AG20443 (cell line): ENCODE measurements around the gene PEAR1.
A peak's percentile ranks its signal among the peaks of the same experiment; 100 is the strongest.

Experiments used
- DNase-seq: peaks from one replicate; pipeline ENCODE4 v3.0.0; 2012; ENCODE audit warnings: low spot score, mixed read lengths

PEAR1 gene, protein sequence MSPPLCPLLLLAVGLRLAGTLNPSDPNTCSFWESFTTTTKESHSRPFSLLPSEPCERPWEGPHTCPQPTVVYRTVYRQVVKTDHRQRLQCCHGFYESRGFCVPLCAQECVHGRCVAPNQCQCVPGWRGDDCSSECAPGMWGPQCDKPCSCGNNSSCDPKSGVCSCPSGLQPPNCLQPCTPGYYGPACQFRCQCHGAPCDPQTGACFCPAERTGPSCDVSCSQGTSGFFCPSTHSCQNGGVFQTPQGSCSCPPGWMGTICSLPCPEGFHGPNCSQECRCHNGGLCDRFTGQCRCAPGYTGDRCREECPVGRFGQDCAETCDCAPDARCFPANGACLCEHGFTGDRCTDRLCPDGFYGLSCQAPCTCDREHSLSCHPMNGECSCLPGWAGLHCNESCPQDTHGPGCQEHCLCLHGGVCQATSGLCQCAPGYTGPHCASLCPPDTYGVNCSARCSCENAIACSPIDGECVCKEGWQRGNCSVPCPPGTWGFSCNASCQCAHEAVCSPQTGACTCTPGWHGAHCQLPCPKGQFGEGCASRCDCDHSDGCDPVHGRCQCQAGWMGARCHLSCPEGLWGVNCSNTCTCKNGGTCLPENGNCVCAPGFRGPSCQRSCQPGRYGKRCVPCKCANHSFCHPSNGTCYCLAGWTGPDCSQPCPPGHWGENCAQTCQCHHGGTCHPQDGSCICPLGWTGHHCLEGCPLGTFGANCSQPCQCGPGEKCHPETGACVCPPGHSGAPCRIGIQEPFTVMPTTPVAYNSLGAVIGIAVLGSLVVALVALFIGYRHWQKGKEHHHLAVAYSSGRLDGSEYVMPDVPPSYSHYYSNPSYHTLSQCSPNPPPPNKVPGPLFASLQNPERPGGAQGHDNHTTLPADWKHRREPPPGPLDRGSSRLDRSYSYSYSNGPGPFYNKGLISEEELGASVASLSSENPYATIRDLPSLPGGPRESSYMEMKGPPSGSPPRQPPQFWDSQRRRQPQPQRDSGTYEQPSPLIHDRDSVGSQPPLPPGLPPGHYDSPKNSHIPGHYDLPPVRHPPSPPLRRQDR

DNA sequence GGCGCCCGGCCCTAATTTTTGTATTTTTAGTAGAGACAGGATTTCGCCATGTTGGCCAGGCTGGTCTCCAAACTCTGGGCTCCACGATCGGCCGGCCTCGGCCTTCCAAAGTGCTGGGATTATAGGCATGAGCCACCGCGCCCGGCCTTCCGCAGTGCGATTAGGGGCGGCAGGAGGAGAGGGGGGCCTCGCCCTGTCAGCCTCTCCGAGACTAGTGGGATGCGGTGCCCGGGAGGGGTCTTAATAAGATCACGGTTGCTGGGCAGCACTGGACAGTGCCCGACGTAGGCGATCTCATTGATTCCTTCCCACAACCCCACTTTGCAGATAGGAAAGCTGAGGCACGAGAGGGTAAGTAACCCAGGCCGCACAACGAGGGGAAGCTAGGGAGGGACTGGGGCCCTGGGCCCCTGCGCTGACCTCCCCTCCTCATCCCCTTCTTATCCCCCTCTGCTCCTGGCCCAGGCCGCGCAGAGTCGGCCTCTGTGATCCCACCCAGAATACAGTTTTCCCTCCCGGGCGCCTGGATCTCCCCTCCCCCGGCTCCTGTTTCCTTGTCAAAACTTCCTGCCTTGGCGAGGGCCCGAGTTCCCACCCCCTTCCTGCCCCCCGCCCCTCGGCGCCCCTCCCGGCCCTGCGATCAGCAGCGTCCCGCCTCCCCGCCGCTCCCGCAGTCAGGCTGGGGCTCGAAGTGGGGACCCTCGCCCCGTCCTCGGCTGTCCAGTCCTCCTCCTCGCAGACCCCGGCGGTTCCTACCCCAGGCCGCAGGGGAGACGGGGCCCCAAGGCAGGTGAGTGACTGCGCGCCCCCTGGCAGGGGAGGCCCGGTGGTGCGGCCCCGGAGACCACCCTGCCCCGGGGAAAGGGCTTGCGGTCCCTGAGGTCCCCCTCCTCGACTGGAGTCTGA lies at the start of gene PEAR1:
Gene PEAR1 (plus strand): TSS at position 671 of the 906 bp plus-strand sequence. CDS start 10,209 bp downstream, outside the sequence.
- DNase-seq = no peak

DNA sequence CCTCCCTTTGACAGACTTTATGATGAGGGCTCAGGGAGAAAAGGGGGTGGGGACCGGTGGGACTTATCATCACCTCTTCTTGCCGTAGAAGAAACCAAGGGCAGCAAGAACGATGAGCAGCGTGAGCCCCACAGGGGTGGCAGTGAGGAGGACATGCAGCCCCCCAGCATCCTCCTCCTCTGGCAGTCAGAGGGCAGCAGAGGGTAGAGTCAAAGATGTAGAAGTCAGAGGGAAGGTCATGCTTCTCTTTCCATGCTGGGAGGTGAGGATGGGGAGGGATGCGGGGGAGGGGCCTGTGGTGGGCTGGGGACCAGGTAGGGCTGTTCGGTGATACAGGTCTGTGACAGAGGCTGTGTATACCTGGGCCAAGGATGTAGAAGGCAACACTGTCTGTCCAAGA lies 49.4 kb upstream of the PEAR1 start:
- no peak for DNase-seq

DNA sequence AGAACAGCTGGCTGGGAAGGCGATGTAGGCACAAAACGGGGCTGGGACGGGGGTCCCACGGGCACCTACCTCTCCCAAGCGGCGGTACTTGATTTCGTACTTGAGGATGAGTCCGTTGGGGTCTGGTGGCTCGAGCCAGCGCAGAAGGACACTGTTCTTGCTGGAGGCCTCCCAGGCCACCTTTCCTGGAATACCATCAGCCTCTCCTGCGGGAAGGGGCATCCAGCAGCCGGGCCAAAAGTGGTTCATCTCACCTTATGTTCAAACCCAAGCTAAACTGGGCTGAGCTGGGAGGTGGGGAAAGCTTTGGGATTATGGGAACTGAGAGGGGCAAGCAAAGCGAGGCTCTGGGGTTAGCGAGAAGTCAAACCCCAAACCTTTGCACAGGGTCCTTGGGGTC lies 48.9 kb upstream of the PEAR1 start:
- no peak for DNase-seq

DNA sequence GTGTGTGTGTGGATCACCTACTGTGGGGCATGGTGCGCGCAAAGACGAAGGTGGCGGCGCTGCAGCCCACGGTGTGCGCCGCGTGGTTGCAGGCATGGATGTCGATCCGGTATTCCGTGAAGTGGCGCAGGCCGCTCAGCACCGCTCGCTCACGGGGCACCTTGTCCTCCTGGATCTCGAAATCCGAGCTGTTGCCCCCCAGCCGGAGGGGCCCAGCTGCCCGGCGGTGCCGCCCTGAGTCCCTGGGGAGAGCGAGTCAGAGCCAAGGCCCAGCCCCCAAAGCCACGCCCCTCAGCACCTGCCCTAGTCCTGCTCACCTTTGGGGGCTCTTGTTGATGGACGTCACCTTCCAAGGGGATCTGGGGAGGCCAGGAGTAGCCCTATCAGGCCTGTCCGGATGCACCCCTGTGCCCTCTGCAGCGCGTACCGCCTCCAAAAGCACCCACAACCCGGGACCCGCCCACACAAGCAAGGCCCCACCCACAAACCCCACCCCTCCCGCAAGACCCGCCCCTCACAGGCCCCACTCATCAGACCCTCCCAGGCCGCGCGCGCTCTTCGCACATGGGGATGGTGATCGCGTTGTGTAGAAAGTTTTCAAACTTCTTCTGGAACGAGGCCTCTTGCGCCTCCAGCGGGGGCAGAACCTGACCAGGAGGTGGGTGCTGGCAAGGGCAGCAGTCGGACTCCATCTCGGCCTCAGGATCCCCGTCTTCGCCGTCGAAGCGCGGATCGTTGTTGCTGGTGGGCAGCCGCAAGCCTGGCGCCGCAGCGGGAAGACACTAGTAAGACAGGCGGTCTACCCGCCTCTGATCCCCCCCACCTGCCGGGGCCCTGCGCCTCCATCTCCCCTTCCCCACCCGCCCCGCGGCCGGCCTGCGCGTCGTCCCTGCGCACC lies 48.2 kb upstream of the PEAR1 start:
- DNase-seq = peak; percentile 33

DNA sequence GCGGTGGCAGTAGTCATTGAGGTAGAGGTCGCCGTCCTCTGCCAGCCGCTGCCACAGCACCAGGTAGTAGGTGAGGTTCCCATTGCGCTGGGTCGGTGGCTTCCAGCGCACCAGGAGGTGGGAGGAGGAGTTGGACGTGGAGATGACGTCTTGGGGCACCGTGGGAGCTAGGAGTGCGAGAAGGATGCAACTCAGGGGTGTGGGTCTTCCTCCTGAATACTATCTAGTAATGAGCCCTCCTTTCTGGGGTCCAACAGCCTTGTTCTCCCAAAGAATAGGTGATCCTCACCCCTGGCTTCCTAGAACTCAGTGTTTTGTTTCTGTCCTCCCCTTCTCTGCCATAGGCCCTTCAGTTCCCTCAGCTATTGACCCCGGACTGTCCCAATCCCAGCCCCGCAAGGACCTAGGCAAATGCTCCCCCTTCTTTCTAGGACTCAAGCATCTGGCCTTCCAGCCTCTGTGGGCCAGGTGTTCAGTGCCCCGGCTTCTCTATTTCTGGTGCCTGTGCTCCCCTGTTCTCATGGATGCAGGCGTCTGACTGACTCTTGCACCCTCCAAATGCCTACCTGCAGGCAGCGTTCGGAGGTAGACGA lies 47.5 kb upstream of the PEAR1 start:
- no peak for DNase-seq

DNA sequence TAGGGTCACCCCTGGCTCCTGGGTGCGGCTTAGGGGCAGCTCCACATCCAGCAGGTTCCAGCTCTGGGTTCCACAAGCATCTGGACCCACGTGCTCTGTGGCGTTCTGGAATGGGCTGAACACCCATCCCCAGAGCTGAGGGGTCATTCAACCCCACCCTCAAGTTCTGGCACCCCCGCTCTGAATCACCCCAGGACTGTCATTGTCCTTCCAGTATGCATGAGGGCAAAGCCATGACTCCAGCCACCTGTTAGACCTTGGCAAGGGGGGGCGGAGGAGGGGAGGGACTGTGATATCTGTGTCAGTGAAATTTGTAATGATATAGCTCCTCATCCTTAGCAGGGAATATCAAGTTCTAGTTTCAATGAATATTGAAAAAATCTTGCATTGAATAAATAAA lies 46.9 kb upstream of the PEAR1 start:
- no peak for DNase-seq

DNA sequence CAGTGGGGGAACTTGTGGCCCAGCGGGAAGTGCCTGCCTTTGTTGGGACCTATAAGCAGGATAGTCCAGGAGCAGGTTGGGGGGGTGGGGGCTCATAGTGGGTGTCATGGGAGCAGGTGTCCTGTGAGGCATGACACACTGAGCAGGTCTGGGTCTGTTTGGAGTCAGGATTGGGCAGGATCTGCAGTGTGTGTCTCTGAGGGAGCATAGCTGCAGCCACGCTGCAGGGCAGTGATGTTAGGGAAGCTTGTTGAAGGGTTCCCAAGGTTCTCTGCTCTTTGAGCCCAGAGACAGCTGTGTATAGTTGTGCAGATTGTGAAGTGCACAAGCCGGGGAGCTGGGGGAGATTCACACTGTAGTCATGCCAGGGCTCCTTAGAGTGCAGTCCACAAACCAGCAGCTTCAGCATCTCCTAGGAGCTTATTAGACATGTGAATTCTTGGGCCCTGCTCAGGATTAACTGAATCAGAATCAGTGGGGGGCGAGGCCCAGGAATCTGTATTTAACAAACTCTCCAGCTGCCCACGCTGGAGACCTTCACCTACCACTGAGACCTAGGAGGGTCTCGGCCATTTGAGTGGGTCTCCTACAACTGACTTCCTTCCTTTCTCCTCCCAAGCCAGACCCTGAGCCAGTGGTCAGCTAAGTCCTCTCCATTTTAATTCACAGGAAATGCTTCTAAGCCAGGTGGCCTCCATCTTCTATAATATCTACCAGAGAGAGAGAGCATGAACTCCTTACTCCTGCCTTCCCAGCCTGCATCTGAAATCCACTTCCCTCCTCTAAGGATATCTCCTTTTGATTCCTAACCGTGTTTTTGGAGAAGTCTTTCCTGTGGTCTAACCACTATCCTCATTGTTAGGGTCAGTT lies 45.7 kb upstream of the PEAR1 start:
- DNase-seq = no peak

DNA sequence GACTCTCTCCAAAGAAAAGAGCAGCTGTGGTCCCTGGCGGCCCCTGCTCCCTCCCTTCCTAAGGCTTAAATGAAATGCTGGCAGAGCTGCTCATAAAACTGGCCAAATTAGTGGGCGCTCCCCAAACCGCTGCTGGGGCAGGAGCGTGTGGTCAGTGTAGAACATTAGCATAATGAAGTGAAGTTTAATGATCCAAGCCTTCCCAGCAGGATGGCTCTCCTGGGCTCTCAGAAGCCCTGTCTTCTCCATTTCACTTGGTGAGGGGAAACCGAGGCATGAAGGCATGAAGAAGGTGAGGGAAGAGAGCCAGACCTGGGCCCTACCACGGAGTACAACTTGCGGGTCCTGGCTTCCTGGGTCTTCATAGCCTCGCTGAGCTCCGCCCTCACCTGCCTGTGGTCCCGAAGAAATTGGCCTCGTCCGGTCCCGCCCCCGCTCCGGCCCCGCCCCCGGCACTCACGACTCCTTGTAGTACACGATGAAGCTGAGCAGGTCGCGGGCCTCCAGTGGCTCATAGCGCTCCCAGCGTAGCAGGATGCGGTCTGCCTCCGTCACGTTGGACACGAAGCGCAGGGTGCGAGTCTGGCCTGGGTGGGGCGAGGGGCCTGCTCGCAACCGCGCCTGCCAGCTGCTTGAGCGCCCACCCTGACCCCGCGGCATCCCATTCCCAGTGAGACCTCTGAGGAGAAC lies 44.9 kb upstream of the PEAR1 start:
- no peak for DNase-seq

DNA sequence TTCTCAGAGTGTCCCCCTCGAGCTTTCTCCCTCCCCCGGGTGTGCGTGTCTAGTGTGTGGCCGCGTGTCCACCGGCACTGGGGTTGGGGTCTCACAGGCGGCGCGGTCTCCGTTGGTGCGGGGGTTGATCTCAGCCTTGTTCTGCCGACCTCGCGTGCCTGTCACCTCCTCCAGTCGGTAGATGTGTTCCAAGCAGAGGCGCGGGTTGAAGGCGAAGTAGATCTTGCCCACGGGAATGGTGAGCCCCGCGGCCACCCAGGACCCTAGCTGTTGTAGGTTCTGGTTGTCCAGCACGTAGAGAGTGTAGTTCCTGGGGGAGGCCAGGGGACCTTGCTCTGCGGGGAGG lies 44.4 kb upstream of the PEAR1 start:
- no peak for DNase-seq

DNA sequence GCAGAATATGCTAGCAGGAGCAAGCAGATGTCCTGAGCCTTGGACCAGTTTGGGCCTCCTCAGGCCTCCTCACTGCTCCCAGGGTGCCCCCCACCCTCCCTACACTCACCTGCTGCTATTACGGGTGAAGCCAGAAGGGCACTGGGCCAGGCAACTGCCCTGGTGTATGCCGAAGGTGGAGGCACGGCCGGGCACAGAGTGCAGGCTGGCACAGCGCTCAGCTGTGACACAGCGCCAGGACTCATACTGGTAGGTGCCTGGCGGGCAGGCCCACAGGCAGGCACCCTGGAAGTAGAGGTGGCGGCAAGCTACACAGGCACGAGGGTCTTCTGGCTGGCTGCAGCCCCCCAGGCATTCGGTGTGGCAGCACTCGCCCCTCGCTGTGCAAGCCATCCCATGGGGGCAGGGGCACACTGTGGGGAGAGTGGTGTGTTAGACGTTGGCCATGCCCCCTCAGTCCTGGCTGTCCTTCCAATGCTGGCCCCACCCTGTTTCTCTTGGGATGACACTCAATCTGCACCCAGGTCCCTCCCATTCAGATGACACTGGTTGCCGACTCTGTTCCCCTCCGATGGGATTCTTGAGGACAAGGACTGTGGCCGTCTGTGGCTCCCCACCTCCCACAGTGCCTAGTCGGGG lies 41.6 kb upstream of the PEAR1 start:
- no peak for DNase-seq

DNA sequence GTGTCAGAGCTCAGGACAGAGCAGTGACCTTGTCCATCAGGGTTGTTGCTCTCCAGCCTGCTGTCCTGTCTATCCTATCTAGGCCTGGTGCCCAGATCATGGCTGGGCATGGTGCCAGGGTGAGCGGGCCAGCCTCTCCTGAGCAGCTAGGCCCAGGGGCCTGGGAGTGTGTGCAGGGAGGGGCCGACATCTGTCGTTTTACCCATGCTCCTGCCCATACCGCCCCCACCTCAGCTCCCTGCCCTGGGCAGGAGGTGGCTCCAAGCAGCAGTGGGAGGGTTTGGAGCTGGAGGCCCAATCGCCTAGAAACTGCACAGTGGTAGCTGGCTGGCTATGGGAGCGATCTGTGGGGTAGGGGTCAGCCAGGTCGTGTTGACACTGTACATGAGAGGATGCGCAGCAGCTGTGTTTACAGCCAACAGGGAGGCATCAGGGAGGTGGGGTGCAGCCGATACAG lies 41.1 kb upstream of the PEAR1 start:
- peak; percentile 56 for DNase-seq

DNA sequence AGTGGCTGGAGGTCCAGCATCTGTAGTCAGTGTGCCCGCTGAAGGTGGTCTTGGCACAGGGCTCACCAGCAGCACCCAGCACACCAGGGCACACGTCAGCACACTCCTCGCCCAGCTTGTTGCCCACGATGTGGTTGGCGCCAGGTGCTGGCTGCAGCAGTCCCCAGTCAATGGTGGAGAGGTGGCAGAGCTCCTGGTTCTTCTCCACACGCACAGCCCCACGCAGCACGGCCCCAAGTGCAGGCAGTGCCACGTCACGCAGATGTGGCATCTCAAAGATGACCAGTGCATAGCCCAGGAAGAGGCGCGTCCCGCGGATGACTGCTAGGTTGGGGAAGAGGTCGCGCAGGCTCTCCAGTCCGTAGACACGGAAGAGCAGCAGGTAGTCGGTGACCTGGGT lies 39.8 kb upstream of the PEAR1 start:
- no peak for DNase-seq

DNA sequence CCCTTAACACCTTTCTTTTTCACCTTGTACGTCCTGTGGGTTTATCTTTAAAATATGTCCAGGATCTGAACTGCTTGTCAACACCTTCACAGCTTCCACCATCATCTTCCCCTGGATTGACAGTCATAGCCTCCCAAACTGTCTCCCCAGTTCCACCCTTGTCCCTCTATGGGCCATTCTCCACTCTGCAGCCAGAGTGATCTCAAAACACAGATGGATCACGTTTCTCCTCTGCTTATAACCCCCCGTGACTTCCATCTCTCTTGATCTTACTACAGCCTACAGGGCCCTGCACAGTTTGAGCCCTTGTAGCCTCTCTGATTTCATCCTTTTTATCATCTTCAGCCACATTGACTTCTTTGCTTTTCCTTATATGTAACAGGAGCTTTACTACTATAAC lies 38.9 kb upstream of the PEAR1 start:
- DNase-seq = no peak

DNA sequence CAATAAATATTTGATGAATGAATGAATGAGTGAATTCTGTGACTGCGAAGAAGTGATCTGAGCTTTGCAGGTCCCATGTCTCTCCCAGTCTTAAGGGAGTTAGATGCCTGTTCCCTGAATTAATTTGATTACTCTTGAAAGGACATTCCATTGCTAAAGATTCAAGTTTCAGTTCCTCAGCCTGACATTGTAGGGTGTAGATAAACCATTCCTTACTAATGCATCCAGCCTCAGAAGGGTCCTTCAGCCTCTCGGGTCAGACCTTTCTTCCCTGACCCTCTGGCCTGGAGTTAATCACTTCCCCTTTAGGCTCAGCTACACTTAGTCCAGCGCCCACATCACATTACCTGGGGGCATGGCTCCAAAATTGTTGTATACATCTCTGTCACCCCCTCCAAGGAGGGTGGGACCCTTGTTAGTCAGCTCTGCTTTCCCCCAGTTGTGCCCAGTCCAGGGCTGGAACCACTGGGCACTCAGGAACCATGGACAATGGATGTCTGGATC lies 37.2 kb upstream of the PEAR1 start:
- DNase-seq = no peak

DNA sequence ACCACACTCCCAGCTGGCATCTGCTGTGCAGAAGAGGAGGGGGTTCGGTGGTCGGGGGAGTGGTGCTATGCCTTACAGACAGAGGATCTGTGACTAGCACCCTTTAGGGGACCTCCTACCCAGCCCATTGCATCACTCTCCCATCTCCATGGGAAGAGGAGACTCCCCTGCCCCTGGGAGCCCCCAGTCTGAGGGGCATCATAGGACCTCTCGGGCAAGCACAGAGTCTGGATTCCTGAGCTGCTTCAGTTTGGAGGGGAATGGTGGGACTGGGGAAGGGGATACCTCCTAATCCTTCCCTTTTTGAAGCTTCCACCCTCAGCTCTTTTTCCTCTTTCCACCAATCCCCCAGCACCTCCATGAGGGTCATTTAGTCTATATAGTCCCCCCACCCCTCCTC lies 36.0 kb upstream of the PEAR1 start:
- no peak for DNase-seq

DNA sequence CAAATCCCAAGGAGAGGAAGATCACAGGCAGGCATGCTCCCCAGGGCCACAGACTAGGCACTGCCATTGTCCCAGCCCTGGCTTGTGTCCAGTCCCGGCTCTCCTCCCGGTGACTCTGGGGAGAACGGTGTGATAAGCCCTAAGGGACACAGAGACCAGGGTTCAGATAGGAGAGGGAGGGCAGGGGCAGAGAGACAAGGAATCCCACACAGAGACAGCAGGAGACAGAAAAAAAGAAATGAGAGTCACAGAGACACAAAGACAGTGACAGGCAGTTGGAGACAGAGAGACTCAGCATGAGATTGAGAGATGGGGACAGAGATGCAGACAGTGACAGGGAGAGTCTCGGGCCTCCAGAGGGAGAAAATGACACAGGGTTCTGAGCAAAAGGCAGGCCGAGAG lies 35.0 kb upstream of the PEAR1 start:
- no peak for DNase-seq

DNA sequence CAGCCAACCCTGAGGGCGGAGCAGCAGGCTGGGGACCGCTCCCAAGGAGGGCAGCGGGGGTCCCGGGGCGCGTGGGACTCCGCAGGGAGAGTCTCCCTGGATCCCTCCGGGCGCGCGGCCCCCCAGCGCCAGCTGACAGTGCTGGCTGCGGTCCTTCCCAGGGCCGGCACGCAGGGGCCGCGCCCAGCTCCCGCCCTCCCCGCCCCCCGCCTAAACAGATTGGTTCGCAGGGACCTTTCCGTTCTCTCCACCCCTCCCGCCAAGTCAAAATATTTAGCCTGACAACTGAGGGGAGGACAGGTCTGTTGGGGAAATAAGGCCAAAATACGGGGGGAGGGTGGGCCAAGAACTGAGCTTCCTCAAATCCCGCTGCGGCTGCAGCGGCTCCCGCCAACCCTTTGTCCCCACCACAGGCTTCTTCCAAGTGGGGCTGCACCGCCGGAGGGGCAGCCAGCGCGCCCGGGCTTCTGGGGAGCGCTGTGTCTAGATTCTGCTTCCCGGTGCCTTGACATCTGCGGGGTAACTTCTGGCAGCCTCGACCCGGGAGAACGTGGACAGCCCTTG lies 34.5 kb upstream of the PEAR1 start, which contains the start of gene INSRR:
Gene INSRR (minus strand): TSS at position 159 of the 564 bp plus-strand sequence. CDS start 496 bp downstream, outside the sequence.
- DNase-seq = peak; percentile 64
